COLO668 (cell line): ENCODE measurements around the gene VPS26A.

ENCODE experiments used
- DNase-seq: peaks from one replicate; lab custom pipeline; 2025; ENCODE audit not compliant: unreplicated experiment; lab: John Stamatoyannopoulos, UW

VPS26A gene

DNA sequence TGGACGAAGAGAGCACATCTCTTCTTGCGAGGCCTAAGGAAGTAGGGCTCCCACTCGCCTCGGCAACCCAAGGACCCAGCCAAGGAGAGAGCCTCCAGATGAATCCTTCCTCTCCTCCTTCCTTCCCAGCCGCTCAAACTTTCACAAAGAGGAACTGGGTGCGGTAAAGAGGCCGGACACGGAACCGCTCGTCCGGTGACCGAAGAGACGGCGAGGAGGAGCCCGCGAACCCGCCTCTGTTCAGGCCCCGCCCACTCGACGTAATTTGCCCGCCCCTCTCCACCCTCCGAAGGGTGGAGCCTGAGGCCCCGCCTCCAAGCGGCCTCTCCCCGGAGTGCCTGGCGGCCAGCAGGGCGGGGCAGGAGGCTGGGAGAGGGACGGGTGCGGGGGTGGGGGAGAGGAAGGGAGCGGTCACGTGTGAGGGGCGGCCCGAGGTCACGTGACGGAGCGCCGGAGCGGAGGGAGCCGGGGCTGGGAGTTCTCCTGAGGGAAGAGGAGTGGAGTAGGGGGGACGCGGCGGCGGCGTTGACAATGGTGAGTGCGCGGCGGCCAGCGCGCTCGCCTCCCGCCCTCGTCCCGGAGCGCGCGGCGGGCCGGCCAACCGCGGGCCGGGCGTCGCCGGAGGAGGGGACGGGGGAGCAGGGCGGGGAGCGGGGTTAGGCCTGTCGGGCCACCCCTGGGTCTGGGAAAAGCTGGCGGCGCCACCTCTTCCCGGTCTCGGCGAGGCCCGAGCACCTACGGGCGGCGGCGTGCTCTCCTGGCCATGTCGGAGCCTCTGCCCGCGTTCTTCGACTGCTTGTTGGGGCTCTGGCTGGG, at the start of gene VPS26A:
Gene VPS26A, plus strand, starts transcription at position 432 of the 816 bp plus-strand sequence. Its CDS starts 100 bp downstream, at position 532.
- DNase-seq: peak; percentile 96

DNA sequence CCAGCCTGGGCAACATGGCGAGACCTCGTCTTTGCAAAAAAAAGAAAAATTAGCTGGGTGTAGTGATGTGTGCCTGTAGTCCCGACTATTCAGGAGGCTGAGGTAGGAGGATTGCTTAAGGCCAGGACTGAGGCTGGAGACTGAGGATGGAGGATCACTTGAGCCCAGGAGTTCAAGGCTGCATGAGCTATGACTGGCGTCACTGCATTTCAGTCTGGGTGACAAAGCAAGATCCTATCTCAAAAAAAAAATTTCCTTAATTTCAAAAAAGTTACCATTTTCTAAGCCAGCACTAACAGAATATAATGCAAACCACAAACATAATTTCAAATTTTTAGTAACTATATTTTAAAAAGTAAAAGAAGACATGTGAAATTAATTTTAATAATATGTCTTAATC, 49.4 kb upstream of the VPS26A start:
- no peak for DNase-seq

DNA sequence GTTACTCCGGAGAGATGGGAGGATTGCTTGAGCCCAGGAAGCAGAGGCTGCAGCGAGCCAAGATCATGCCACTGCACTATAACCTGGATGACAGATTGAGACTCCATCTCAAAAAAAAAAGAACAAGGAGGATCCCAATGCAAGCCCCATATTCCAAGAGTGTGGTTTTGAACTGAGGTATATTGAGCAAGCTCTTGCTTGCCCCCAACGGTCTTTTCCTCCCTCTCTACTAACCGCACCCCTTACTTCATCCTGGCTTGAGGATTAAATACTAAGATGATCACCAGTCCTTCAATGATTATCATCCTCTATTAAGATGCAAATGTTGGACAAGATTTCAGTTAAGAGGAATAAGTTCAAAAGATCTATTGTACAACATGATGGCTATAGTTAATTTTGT, 48.5 kb upstream of the VPS26A start:
- no peak for DNase-seq

DNA sequence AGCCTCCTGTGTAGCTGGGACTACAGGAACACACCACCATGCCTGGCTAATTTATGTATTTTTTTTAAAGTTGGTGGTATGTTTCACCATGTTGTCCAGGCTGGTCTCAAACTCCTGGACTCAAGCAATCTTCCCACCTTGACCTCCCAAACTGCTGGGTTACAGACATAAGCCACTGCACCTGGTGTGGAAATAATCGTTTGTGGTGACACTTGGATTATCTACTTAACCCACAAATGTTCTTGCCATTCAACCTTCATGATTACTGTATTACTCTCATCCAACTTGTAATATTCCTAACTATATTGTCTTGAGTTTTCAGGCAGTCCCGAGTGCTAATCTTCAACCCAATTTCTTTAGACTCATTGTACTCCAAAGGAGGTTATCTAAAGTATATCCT, 45.7 kb upstream of the VPS26A start:
- DNase-seq: no peak

DNA sequence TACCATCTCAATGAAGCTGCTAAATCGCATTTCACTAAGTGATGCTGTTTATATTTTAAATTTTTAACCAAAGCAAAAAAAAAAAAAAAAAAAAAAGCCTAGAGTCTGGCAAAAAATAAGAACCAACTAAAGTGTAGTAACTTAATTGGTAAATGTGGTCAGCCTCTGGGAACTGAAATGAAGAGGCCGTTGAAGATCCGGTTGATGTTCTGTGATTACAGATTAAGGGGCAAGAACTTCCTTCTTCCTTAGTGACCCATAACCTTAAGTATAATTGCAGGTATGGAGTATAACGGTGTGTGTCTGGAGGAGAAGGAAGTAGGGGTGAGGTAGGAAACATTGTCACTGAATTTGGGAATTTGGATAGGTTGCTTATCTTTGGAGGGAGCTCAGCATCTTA, 43.8 kb upstream of the VPS26A start:
- DNase-seq: no peak

DNA sequence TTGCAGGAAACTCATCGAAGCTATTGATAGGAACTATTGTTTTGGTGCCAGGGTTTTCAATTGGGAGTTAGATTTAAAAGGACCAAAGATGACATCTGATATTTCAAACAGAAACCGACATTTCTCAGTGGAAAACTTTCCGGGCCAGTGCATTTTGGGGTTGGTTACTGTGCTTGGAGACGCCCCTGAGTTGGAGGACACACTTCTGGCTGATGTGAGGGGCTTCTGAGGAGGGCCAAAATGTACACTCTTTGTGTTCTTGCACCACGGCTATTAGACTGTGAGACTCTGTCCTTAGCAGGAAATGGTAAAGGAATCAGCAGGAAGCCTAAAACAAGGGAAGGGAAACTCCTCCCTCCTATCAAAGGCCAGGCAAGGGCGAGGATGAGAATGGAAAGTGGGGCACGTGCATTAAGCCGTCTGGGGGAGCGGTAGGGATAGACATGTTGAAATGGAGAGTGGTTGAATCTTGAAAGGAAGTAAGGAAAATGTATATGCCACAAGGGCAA, 37.9 kb upstream of the VPS26A start:
- no peak for DNase-seq

DNA sequence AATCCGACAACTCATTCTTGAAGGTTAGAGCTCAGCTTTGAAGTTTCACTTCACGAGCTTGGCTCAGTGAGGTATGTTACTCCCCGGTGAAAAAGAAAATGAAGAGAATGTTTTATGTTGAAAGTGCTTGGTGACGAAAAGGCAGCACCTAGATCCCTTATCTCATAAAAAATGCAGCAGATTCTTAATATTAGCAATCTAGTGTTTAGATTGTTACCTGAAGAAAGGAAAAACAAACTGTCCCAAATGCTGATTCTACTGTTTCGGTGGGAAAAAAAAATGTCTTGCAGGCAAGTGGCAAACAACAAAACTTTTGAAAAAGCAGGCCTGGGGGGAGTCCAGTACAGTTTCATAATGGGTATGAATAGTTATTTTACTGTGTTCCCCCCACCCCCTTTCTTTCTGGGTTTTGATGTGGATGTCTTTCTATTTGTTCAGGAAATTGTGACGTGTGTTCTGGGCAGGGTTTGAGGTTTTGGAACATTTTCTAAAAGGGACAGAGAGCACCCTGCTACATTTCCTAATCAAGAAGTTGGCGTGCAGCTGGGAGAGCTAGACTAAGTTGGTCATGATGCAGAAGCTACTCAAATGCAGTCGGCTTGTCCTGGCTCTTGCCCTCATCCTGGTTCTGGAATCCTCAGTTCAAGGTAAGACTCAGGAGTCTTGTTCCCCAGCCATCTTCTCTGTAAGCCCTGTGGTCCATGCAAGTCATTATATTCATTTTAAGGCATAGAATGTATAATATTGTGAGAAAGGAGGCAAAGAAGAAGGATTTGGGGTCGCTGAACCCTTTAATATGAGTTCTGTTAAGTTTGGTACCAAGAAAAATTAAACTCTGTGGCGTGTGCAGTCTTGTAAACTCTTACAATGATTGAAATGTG, 36.1 kb upstream of the VPS26A start, which contains the start of gene SRGN:
Gene SRGN, plus strand, starts transcription at position 514 of the 881 bp plus-strand sequence. Its CDS starts 55 bp downstream, at position 569.
- DNase-seq: no peak

DNA sequence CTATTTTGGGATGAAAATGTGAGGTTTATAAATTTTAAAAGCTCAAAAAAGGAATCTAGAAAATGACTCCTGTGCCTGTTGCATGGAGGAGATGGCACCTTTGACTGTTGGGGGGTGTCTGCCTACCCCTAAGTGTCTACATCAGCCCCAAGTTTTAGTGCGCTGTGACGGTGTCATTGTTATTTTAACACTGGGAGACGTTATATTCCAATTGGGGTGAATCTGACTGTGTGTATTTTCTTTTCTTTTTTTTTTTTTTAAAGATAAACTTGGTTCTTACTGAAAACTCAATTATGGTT, 35.6 kb upstream of the VPS26A start:
- DNase-seq: no peak

DNA sequence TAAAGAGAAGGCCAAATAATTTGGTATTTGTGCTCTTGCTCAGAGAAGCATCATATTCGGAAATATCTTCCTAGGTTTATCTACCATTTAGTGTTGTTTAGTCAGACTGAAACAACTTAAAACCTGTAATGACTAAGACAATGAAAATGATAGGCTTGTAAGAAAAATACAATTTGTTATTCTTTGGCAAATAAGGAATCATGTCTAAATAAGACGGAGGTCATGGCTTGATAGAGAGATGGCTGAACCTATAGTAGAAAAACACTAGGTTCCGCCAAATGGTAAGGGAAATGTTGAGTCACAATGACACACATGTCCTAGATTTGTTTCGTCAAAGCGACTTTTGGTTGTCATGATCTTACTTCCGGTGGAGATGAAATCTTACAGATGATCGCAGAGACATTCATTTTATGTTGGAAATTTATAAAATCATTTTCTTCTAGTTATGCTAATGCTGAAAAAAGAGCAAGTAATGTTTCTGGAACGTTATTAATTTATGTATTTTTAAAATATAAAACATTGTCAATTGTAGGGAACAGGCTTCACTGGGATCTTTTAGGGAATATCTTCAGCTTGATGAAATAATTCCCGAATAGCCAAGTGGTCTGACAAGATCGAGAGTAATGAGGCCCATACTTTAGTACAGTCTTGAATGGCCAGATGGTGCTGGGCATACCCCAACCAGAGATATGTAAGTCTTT, 35.0 kb upstream of the VPS26A start:
- no peak for DNase-seq

DNA sequence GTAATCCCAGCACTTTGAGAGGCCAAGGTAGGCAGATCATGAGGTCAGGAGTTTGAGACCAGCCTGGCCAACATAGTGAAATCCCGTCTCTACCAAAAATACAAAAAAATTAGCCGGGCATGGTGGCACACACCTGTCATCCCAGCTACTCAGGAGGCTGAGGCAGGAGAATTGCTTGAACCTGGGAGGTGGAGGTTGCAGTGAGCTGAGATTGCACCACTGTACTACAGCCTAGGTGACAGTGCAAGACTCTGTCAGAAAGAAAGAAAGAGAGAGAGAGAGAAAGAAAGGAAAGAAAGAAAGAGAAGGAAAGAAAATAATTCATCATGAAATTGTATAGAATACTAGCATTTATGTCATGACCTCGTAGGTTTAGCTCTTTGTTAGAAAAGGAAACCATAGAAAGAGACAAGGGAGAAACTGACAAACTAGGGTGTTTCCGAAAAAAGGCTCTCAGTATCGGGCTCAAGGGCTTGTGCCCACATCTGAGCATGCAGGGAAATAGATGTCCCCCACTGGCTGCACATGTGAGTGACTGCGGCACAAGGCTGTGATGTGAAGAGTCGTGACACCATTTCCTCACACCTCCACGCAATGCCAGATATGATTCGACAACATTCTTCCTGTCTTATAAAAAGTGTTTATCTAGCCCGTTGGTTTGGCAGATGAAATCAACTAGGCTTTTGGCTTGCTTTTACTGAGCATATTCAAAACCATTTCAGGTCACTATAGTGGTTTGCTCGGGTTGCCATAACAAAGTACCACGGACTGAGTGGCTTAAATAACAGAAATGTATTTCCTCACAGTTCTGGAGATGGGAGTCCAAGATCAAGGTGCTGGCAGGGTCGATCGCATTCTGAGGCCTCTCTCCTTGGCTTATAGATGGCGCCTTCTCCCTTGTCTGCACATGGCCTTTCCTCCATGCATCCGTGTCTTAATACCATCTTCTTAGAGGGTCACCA, 34.1 kb upstream of the VPS26A start:
- DNase-seq: no peak

DNA sequence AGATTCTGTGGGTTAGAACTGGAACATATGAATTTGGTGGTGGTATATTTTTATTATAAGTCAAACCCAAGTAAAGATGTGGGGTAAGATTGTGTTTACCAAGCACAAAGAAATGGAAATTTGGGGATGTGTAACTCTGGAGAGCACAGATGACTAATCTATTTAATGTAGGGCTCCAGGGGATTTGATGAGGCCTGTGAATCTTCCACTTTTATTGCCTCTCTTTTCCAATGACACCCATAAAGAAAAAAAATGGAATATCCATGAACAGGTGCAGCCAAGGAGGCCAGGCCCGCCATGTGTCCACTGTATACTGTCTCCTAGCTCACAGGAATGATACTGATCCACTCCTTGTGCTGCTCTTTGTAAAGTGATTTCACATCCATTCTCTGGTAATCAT, 33.3 kb upstream of the VPS26A start:
- DNase-seq: no peak

DNA sequence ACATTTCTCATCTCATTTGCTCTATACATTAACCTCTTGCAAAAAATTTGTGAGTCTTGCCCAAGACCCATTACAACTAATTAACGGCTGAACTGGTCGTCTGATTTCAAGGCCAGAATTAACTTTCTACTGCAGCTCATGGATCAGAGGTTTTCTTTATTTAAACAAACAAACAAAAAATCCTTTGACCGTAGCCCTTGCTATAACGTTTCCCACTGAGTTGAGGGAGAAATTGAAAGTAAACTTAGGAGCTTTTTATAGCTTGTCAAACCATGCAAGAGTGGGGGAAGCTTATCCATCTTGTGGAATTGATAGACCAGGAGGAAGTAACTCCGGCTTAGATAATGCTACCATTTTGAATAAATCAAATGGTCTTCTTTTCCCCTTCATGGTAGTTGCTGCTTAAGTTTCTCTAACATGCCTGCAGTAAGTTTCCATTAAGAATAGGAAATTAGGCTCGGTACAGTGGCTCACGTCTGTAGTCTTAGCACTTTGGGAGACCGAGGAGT, 32.8 kb upstream of the VPS26A start:
- no peak for DNase-seq

DNA sequence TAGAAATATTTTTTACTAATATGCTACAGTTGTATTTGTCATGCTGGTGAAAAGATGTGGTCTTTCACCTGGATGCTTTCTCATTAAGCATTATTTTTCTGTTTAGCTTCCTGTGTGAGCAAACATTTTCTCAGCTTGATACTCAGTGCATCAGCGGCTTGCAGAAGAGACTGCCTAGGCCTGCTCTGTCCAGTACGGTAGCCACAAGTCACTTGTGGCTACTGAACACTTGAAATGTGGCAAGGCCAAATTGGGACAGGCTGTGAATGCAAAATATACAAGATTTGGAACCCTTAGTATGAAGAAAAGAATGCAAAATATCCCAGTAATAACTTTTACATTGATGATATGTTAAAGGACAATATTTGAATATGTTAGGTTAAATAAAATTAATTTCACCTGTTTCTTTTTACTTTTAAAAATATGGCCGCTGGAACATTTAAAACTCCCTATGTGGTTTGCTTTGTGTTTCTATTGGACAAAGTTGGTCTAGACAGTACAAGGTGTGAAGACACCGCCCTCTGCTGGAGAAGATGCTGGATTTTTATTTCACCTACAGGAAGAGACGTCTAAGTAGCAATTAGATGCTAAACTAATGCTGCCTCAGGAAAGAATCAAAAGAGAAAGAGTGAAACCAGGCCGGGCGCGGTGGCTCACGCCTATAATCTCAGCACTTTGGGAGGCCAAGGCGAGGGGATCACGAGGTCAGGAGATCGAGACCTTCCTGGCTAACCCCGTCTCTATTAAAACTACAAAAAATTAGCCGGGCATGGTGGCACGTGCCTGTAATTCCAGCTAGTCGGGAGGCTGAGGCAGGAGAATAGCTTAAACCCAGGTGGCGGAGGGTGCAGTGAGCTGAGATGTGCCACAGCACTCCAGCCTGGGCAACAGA, 30.8 kb upstream of the VPS26A start:
- peak; percentile 44 for DNase-seq

DNA sequence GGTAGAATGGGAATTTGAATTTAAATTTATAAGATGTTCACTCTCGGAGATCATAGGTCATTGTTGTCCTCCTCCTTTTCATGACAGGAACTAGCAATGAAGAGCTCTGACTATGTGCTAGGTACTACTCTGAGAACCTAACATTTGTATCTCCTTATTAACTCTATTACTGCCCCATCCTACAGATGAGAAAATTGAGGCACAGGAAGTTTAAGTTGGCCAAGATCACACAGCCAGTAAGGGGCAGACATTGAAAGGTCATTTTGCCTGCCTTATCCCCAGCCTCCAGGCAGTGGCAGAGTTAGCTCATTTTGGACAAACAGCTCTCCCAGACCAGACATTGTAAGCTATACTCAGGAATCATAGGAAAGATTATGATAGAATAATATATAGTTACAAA, 30.0 kb upstream of the VPS26A start:
- no peak for DNase-seq

DNA sequence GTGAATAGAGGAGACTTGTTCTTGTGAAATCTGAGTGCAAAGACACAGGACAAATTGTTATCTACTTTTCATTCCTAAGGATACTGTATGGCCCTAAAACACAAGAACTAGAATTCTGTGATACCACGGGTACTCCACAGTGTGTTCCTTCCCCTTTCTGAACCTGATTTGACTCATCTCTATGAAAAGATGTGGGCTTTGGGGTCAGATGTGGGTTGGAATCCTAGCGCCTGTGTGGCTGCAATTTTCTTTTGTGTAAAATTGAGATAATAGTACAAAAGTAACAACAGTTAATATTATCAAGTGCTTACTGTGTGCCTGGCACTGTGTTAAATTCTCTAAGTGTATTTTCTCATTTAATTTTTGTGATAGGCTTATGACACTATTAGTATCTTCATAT, 27.9 kb upstream of the VPS26A start:
- DNase-seq: no peak

DNA sequence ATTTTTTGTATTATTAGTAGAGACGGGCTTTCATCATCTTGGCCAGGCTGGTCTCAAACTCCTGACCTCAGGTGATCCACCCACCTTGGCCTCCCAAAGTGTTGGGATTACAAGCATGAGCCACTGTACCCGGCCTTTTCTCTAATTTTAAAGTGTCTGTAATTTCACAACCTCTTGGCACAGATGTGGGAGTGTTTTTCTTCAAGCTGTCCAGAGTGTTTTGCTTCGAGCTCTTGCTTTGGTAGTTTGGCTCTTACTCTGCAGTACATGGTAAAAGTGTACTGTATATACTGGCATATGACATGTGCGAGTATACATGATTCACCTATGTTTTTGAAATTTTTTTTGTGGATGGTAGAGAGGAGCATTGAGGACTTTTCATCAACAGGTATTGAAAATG, 26.2 kb upstream of the VPS26A start:
- no peak for DNase-seq

DNA sequence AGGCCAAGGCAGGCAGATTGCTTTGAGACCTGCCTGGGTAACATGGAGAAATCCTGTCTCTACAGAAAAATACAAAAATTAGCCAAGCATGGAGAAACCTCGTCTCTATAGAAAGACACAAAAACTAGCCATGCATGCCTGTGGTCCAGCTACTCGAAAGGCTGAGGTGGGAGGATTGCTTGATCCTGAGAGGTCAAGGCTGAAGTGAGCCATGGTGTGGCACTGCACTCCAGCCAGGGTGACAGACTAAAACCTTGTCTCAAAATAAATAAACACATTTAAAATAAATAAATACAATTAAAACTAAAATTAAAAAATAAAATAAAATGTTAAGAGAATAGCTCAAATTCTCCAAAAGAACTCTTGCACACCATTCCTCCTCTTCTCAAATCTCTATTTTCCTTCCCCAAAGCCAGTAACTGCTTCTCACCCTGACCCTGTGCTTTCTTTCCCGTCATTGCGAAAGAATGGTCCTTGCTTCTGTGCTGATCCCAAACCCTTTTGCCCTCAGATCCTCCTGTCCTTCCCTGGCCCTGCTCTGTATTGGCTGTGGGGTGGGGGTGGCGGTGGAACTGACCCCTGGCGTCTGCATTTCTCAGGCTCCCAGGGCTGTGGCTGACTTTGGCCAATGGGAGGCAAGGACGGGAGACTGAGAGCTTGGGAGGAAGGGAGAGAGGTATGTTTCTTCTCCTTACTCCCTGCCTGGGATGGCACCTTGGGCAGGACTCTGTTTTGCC, 23.7 kb upstream of the VPS26A start:
- DNase-seq: no peak

DNA sequence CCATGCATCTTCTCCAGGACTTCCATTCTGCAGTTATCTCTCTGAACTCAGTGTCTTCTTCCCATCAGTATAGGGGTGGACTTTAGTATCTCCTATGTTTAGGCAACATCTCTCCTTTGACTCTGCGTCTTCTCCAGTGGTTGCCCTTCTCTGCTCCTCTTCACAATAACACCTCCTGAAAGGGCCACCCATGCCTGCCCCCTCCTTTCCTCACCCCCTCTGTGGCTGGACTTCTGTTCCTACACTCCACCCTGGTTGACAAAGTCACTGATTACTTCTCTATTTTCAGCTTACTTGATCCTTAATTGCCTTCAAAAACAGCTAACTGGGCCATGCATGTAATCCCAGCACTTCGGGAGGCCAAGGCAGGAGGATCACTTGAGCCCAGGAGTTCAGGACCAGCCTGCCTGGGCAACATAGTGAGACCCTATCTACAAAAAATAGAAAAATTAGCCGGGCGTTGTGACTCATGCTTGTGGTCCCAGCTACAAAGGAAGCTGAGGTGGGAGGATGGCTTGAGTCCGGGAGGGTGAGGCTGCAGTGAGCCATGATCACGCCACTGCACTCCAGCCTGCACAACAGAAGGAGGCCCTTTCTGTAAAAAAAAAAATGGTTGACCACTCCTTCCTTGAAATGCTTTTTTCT, 22.4 kb upstream of the VPS26A start:
- DNase-seq: no peak
